Activated naive CD8-positive, alpha-beta T cell (primary cell): ENCODE results near the gene DPM2.
A peak's percentile ranks its signal among the peaks of the same experiment; 100 is the strongest.

ENCODE experiments used
- H3K27ac Mint-ChIP-seq: one replicate; pipeline ENCODE4 v1.8.0; 2021; ENCODE audit warnings: mixed read lengths
- H3K27me3 Mint-ChIP-seq: one replicate; pipeline ENCODE4 v1.8.0; 2021; ENCODE audit warnings: mixed read lengths
- H3K36me3 Mint-ChIP-seq: one replicate; pipeline ENCODE4 v1.8.0; 2021; ENCODE audit warnings: mixed read lengths
- H3K4me1 Mint-ChIP-seq: one replicate; pipeline ENCODE4 v1.8.0; 2021; ENCODE audit warnings: low read depth, mixed read lengths
- H3K4me3 Mint-ChIP-seq: one replicate; pipeline ENCODE4 v1.8.0; 2021; ENCODE audit warnings: mild to moderate bottlenecking, mixed read lengths
- H3K9me3 Mint-ChIP-seq: one replicate; pipeline ENCODE4 v1.8.0; 2021; ENCODE audit warnings: low read depth, mixed read lengths

The DPM2 gene

GRCh38 chr9:127937388-127938297, at the start of gene DPM2:
TSS of gene DPM2 (minus strand) at chr9:127937854. CDS start at chr9:127937820, 34 bp downstream.
- peak within 1 kb of the TSS; percentile 98 for H3K4me3 Mint-ChIP-seq
- H3K4me1 Mint-ChIP-seq, result peaks cover 43% of the 10 kb centered on the region
- H3K27me3 Mint-ChIP-seq, result no peaks in the 10 kb centered on the region
- peaks cover 7% of the 10 kb centered on the region for H3K36me3 Mint-ChIP-seq
- no peaks in the 10 kb centered on the region for H3K9me3 Mint-ChIP-seq
- H3K27ac Mint-ChIP-seq, result peak within 1 kb of the TSS; percentile 97

- no peaks in the 10 kb centered on the region for H3K27me3 Mint-ChIP-seq
- no peak overlapping the region for H3K4me3 Mint-ChIP-seq
- H3K27ac Mint-ChIP-seq, result no peak overlapping the region
- peaks cover 51% of the 10 kb centered on the region for H3K4me1 Mint-ChIP-seq
- no peaks in the 10 kb centered on the region for H3K9me3 Mint-ChIP-seq
- no peaks in the 10 kb centered on the region for H3K36me3 Mint-ChIP-seq
Measured at GRCh38 chr9:127987103-127987614, 49.5 kb upstream of the DPM2 start.

- no peaks in the 10 kb centered on the region for H3K36me3 Mint-ChIP-seq
- no peaks in the 10 kb centered on the region for H3K27me3 Mint-ChIP-seq
- peaks cover 45% of the 10 kb centered on the region for H3K4me1 Mint-ChIP-seq
- H3K27ac Mint-ChIP-seq, result peak overlapping the region; percentile 84
- H3K9me3 Mint-ChIP-seq, result no peaks in the 10 kb centered on the region
- no peak overlapping the region for H3K4me3 Mint-ChIP-seq
Measured at GRCh38 chr9:127985011-127985410, 47.4 kb upstream of the DPM2 start.

GRCh38 chr9:127983847-127984289, 46.2 kb upstream of the DPM2 start:
- peak overlapping the region; percentile 89 for H3K27ac Mint-ChIP-seq
- no peaks in the 10 kb centered on the region for H3K9me3 Mint-ChIP-seq
- peaks cover 44% of the 10 kb centered on the region for H3K4me1 Mint-ChIP-seq
- H3K36me3 Mint-ChIP-seq, result no peaks in the 10 kb centered on the region
- peak overlapping the region; percentile 46 for H3K4me3 Mint-ChIP-seq
- H3K27me3 Mint-ChIP-seq, result no peaks in the 10 kb centered on the region

GRCh38 chr9:127982912-127983311, 45.3 kb upstream of the DPM2 start:
- Mint-ChIP-seq H3K9me3 (no peaks in the 10 kb centered on the region), H3K4me1 (peaks cover 47% of the 10 kb centered on the region), H3K27me3 (no peaks in the 10 kb centered on the region)

GRCh38 chr9:127981559-127982121, 44.0 kb upstream of the DPM2 start:
- Mint-ChIP-seq H3K9me3 (no peaks in the 10 kb centered on the region), H3K27ac (peak overlapping the region; percentile 97), H3K4me1 (peaks cover 51% of the 10 kb centered on the region), H3K27me3 (no peaks in the 10 kb centered on the region), H3K4me3 (peak overlapping the region; percentile 86), H3K36me3 (no peaks in the 10 kb centered on the region)

More at GRCh38 chr9:127982912-127983311, 45.3 kb upstream of the DPM2 start:
- peak overlapping the region; percentile 89 for H3K27ac Mint-ChIP-seq
- no peaks in the 10 kb centered on the region for H3K36me3 Mint-ChIP-seq
- H3K4me3 Mint-ChIP-seq, result peak overlapping the region; percentile 46

- no peaks in the 10 kb centered on the region for H3K27me3 Mint-ChIP-seq
- peak within 1 kb of the TSS; percentile 96 for H3K4me3 Mint-ChIP-seq
- no peaks in the 10 kb centered on the region for H3K9me3 Mint-ChIP-seq
- no peaks in the 10 kb centered on the region for H3K36me3 Mint-ChIP-seq
- H3K4me1 Mint-ChIP-seq, result peaks cover 56% of the 10 kb centered on the region
- peak within 1 kb of the TSS; percentile 97 for H3K27ac Mint-ChIP-seq
Measured at GRCh38 chr9:127980706-127981558, 43.3 kb upstream of the DPM2 start, which contains the start of gene EEIG1. TSS of gene EEIG1 (minus strand) at chr9:127980989. CDS start at chr9:127980137, 852 bp downstream.

- Mint-ChIP-seq H3K36me3 (no peaks in the 10 kb centered on the region), H3K9me3 (no peaks in the 10 kb centered on the region), H3K4me3 (peak overlapping the region; percentile 96), H3K27me3 (no peaks in the 10 kb centered on the region), H3K27ac (peak overlapping the region; percentile 90), H3K4me1 (peaks cover 64% of the 10 kb centered on the region)
Measured at GRCh38 chr9:127980060-127980705, 42.5 kb upstream of the DPM2 start.

- H3K27me3 Mint-ChIP-seq, result no peaks in the 10 kb centered on the region
Measured at GRCh38 chr9:127979333-127980059, 41.8 kb upstream of the DPM2 start.

GRCh38 chr9:127979015-127979332, 41.3 kb upstream of the DPM2 start:
- Mint-ChIP-seq H3K4me1 (peaks cover 67% of the 10 kb centered on the region), H3K27me3 (no peaks in the 10 kb centered on the region), H3K36me3 (no peaks in the 10 kb centered on the region), H3K4me3 (peak overlapping the region; percentile 96), H3K27ac (peak overlapping the region; percentile 90), H3K9me3 (no peaks in the 10 kb centered on the region)

More at GRCh38 chr9:127979333-127980059, 41.8 kb upstream of the DPM2 start:
- H3K36me3 Mint-ChIP-seq, result no peaks in the 10 kb centered on the region
- H3K4me3 Mint-ChIP-seq, result peak overlapping the region; percentile 96
- no peaks in the 10 kb centered on the region for H3K9me3 Mint-ChIP-seq
- H3K27ac Mint-ChIP-seq, result peak overlapping the region; percentile 90
- H3K4me1 Mint-ChIP-seq, result peaks cover 63% of the 10 kb centered on the region

- H3K4me1 Mint-ChIP-seq, result peaks cover 65% of the 10 kb centered on the region
Measured at GRCh38 chr9:127977884-127978647, 40.4 kb upstream of the DPM2 start.

GRCh38 chr9:127977009-127977883, 39.6 kb upstream of the DPM2 start:
- Mint-ChIP-seq H3K27ac (peak overlapping the region; percentile 99), H3K27me3 (no peaks in the 10 kb centered on the region), H3K36me3 (no peaks in the 10 kb centered on the region)

More at GRCh38 chr9:127977884-127978647, 40.4 kb upstream of the DPM2 start:
- H3K9me3 Mint-ChIP-seq, result no peaks in the 10 kb centered on the region
- H3K36me3 Mint-ChIP-seq, result no peaks in the 10 kb centered on the region
- H3K27ac Mint-ChIP-seq, result peak overlapping the region; percentile 99
- H3K27me3 Mint-ChIP-seq, result no peaks in the 10 kb centered on the region
- H3K4me3 Mint-ChIP-seq, result peak overlapping the region; percentile 96

More at GRCh38 chr9:127977009-127977883, 39.6 kb upstream of the DPM2 start:
- peaks cover 65% of the 10 kb centered on the region for H3K4me1 Mint-ChIP-seq
- peak overlapping the region; percentile 96 for H3K4me3 Mint-ChIP-seq
- H3K9me3 Mint-ChIP-seq, result no peaks in the 10 kb centered on the region
